ENCODE measurements around the gene TBC1D1.

Gene TBC1D1

GRCh38 chr4:38071801-38072431, 181.0 kb downstream of the TBC1D1 start:
- ATAC-seq: no peak; the same call in 2 of the 3 replicates
- TF ChIP-seq ARNTL (CRISPR knock-in tag; IDR thresholded peaks at IDR 0.05; ENCODE audit: borderline replicate concordance, low read depth): no peak
- TF ChIP-seq ZC3H10 (CRISPR knock-in tag; IDR thresholded peaks at IDR 0.05): no peak
- no peak for TF ChIP-seq ISL1 (CRISPR knock-in tag; IDR thresholded peaks at IDR 0.05)
- no peak for TF ChIP-seq ZNF70 (CRISPR knock-in tag; IDR thresholded peaks at IDR 0.05)
- TF ChIP-seq ZNF8 (CRISPR knock-in tag; IDR thresholded peaks at IDR 0.05): no peak
- no peak for TF ChIP-seq ZNF565 (CRISPR knock-in tag; conservative IDR thresholded peaks at IDR 0.05; ENCODE audit: low read depth)
- TF ChIP-seq, protein P1, sequence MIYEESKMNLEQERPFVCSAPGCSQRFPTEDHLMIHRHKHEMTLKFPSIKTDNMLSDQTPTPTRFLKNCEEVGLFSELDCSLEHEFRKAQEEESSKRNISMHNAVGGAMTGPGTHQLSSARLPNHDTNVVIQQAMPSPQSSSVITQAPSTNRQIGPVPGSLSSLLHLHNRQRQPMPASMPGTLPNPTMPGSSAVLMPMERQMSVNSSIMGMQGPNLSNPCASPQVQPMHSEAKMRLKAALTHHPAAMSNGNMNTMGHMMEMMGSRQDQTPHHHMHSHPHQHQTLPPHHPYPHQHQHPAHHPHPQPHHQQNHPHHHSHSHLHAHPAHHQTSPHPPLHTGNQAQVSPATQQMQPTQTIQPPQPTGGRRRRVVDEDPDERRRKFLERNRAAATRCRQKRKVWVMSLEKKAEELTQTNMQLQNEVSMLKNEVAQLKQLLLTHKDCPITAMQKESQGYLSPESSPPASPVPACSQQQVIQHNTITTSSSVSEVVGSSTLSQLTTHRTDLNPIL (CRISPR knock-in tag; IDR thresholded peaks at IDR 0.05; ENCODE audit: low read depth): no peak
- no peak for TF ChIP-seq SNAI2 (CRISPR knock-in tag; IDR thresholded peaks at IDR 0.05)
- TF ChIP-seq ESRRG (CRISPR knock-in tag; IDR thresholded peaks at IDR 0.05): no peak
- TF ChIP-seq TCF4 (CRISPR knock-in tag; IDR thresholded peaks at IDR 0.05; ENCODE audit: borderline replicate concordance): no peak
- TF ChIP-seq TOX (CRISPR knock-in tag; IDR thresholded peaks at IDR 0.05; ENCODE audit: borderline replicate concordance): no peak
- TF ChIP-seq ZFP3 (CRISPR knock-in tag; IDR thresholded peaks at IDR 0.05): no peak
- TF ChIP-seq TSHZ2 (CRISPR knock-in tag; IDR thresholded peaks at IDR 0.05): no peak
- TF ChIP-seq CSRNP3 (CRISPR knock-in tag; IDR thresholded peaks at IDR 0.05): no peak
- no peak for TF ChIP-seq ZFP30 (CRISPR knock-in tag; IDR thresholded peaks at IDR 0.05)
- TF ChIP-seq, protein P2, sequence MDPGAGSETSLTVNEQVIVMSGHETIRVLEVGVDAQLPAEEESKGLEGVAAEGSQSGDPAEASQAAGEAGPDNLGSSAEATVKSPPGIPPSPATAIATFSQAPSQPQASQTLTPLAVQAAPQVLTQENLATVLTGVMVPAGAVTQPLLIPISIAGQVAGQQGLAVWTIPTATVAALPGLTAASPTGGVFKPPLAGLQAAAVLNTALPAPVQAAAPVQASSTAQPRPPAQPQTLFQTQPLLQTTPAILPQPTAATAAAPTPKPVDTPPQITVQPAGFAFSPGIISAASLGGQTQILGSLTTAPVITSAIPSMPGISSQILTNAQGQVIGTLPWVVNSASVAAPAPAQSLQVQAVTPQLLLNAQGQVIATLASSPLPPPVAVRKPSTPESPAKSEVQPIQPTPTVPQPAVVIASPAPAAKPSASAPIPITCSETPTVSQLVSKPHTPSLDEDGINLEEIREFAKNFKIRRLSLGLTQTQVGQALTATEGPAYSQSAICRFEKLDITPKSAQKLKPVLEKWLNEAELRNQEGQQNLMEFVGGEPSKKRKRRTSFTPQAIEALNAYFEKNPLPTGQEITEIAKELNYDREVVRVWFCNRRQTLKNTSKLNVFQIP (CRISPR knock-in tag; IDR thresholded peaks at IDR 0.05; ENCODE audit: borderline replicate concordance, low read depth): no peak

- peak; percentile 14; the same call in 1 of the 3 replicates for ATAC-seq
- TF ChIP-seq ZNF565 (CRISPR knock-in tag; conservative IDR thresholded peaks at IDR 0.05; ENCODE audit: low read depth) (no peak), ZNF70 (CRISPR knock-in tag; IDR thresholded peaks at IDR 0.05) (no peak)
Observed at GRCh38 chr4:38072578-38072977, 181.7 kb downstream of the TBC1D1 start.

GRCh38 chr4:38073596-38074234, 182.8 kb downstream of the TBC1D1 start:
- TF ChIP-seq RARB (CRISPR knock-in tag; IDR thresholded peaks at IDR 0.05): no peak
- no peak for TF ChIP-seq ISL1 (CRISPR knock-in tag; IDR thresholded peaks at IDR 0.05)
- TF ChIP-seq TOX (CRISPR knock-in tag; IDR thresholded peaks at IDR 0.05; ENCODE audit: borderline replicate concordance): no peak
- no peak for TF ChIP-seq PPARA (CRISPR knock-in tag; IDR thresholded peaks at IDR 0.05; ENCODE audit: borderline replicate concordance)
- TF ChIP-seq ZFP30 (CRISPR knock-in tag; IDR thresholded peaks at IDR 0.05): no peak
- TF ChIP-seq ZNF8 (CRISPR knock-in tag; IDR thresholded peaks at IDR 0.05): no peak
- TF ChIP-seq BACH2 (CRISPR knock-in tag; IDR thresholded peaks at IDR 0.05; ENCODE audit: borderline replicate concordance): no peak
- TF ChIP-seq CSDC2 (CRISPR knock-in tag; IDR thresholded peaks at IDR 0.05): no peak
- TF ChIP-seq GLIS3 (CRISPR knock-in tag; IDR thresholded peaks at IDR 0.05): no peak
- TF ChIP-seq CSRNP3 (CRISPR knock-in tag; IDR thresholded peaks at IDR 0.05): no peak
- no peak for TF ChIP-seq ZNF70 (CRISPR knock-in tag; IDR thresholded peaks at IDR 0.05)
- no peak for TF ChIP-seq TCF4 (CRISPR knock-in tag; IDR thresholded peaks at IDR 0.05; ENCODE audit: borderline replicate concordance)
- no peak for TF ChIP-seq ESRRG (CRISPR knock-in tag; IDR thresholded peaks at IDR 0.05)
- TF ChIP-seq, protein P1 (CRISPR knock-in tag; IDR thresholded peaks at IDR 0.05; ENCODE audit: low read depth): no peak
- no peak for TF ChIP-seq ZC3H10 (CRISPR knock-in tag; IDR thresholded peaks at IDR 0.05)
- no peak for ATAC-seq
